ENCODE measurements around the gene MMD. TPM values are rescaled to one million over a fixed set of nuclear protein-coding genes. Genes with fewer than 3 reads are reported as not detected.

Gene MMD
- total RNA-seq, 1 experiment from 2014 or later = 40.8 TPM

- peaks cover 17% of the 10 kb centered on the region for H3K9me3 Mint-ChIP-seq
- peaks cover 9% of the 10 kb centered on the region for H3K4me1 Mint-ChIP-seq
- H3K36me3 Mint-ChIP-seq = peaks cover 10% of the 10 kb centered on the region
- no peak overlapping the region for H3K4me3 Mint-ChIP-seq
- POLR2A ChIA-PET = interaction anchor here (0.5 kb wide), 1 partner anchor 253 kb away, joined by 5 read pairs; no protein-coding TSS in a partner anchor
- H3K27me3 Mint-ChIP-seq (ENCODE audit: low read depth) = no peaks in the 10 kb centered on the region
- TF ChIP-seq ATF2 (CRISPR knock-in tag; IDR thresholded peaks at IDR 0.05; ENCODE audit: borderline replicate concordance, low read depth) = no peak
- TF ChIP-seq, protein P1, sequence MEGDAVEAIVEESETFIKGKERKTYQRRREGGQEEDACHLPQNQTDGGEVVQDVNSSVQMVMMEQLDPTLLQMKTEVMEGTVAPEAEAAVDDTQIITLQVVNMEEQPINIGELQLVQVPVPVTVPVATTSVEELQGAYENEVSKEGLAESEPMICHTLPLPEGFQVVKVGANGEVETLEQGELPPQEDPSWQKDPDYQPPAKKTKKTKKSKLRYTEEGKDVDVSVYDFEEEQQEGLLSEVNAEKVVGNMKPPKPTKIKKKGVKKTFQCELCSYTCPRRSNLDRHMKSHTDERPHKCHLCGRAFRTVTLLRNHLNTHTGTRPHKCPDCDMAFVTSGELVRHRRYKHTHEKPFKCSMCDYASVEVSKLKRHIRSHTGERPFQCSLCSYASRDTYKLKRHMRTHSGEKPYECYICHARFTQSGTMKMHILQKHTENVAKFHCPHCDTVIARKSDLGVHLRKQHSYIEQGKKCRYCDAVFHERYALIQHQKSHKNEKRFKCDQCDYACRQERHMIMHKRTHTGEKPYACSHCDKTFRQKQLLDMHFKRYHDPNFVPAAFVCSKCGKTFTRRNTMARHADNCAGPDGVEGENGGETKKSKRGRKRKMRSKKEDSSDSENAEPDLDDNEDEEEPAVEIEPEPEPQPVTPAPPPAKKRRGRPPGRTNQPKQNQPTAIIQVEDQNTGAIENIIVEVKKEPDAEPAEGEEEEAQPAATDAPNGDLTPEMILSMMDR (IDR thresholded peaks at IDR 0.05) = peak; percentile 78
- peak; percentile 35; the same call in 1 of the 2 replicates for TF ChIP-seq GABPB1 (CRISPR knock-in tag; IDR thresholded peaks at IDR 0.05)
- TF ChIP-seq USF1 (CRISPR knock-in tag; IDR thresholded peaks at IDR 0.05) = no peak
- no peak for TF ChIP-seq FOXP1 (CRISPR knock-in tag; IDR thresholded peaks at IDR 0.05; ENCODE audit: borderline replicate concordance)
- no peak for TF ChIP-seq ESRRA (CRISPR knock-in tag; IDR thresholded peaks at IDR 0.05; ENCODE audit: borderline replicate concordance)
- ATAC-seq (peak; percentile 100), DNase-seq (ENCODE audit: low spot score) (peak; percentile 88)
- no peak overlapping the region for H3K27ac Mint-ChIP-seq
- CTCF ChIA-PET = interaction anchor here (0.6 to 3.7 kb wide), 23 partner anchors 9 to 364 kb away, joined by 3 to 22 read pairs (median 3); no protein-coding TSS in a partner anchor
Observed at GRCh38 chr17:55356434-55357328, 65.0 kb downstream of the MMD start.

- ATAC-seq = no peak
- DNase-seq (ENCODE audit: low spot score) = no peak
- Mint-ChIP-seq H3K27me3 (ENCODE audit: low read depth) (no peaks in the 10 kb centered on the region), H3K9me3 (peaks cover 4% of the 10 kb centered on the region; the same call in 1 of the 2 replicates), H3K36me3 (no peaks in the 10 kb centered on the region), H3K4me1 (peaks cover 27% of the 10 kb centered on the region), H3K4me3 (no peak overlapping the region), H3K27ac (no peak overlapping the region)
- ChIA-PET CTCF (interaction anchor here (0.5 to 3.7 kb wide), 4 partner anchors 60 to 349 kb away, joined by 3 to 22 read pairs (median 4); no protein-coding TSS in a partner anchor), POLR2A (no interaction called here)
- no peak for TF ChIP-seq JUN (CRISPR knock-in tag; IDR thresholded peaks at IDR 0.05)
- no peak for TF ChIP-seq SMAD4 (CRISPR knock-in tag; IDR thresholded peaks at IDR 0.05)
- TF ChIP-seq, protein P2, sequence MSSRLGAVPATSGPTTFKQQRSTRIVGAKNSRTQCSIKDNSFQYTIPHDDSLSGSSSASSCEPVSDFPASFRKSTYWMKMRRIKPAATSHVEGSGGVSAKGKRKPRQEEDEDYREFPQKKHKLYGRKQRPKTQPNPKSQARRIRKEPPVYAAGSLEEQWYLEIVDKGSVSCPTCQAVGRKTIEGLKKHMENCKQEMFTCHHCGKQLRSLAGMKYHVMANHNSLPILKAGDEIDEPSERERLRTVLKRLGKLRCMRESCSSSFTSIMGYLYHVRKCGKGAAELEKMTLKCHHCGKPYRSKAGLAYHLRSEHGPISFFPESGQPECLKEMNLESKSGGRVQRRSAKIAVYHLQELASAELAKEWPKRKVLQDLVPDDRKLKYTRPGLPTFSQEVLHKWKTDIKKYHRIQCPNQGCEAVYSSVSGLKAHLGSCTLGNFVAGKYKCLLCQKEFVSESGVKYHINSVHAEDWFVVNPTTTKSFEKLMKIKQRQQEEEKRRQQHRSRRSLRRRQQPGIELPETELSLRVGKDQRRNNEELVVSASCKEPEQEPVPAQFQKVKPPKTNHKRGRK (CRISPR knock-in tag; IDR thresholded peaks at IDR 0.05; ENCODE audit: borderline replicate concordance) = no peak
- TF ChIP-seq SP1 (CRISPR knock-in tag; conservative IDR thresholded peaks at IDR 0.05) = no peak
- no peak for TF ChIP-seq OVOL2 (CRISPR knock-in tag; IDR thresholded peaks at IDR 0.05; ENCODE audit: borderline replicate concordance)
- no peak for TF ChIP-seq GTF2I (CRISPR knock-in tag; conservative IDR thresholded peaks at IDR 0.05)
- TF ChIP-seq PREB (CRISPR knock-in tag; IDR thresholded peaks at IDR 0.05; ENCODE audit: borderline replicate concordance) = no peak
- TF ChIP-seq, protein P3, sequence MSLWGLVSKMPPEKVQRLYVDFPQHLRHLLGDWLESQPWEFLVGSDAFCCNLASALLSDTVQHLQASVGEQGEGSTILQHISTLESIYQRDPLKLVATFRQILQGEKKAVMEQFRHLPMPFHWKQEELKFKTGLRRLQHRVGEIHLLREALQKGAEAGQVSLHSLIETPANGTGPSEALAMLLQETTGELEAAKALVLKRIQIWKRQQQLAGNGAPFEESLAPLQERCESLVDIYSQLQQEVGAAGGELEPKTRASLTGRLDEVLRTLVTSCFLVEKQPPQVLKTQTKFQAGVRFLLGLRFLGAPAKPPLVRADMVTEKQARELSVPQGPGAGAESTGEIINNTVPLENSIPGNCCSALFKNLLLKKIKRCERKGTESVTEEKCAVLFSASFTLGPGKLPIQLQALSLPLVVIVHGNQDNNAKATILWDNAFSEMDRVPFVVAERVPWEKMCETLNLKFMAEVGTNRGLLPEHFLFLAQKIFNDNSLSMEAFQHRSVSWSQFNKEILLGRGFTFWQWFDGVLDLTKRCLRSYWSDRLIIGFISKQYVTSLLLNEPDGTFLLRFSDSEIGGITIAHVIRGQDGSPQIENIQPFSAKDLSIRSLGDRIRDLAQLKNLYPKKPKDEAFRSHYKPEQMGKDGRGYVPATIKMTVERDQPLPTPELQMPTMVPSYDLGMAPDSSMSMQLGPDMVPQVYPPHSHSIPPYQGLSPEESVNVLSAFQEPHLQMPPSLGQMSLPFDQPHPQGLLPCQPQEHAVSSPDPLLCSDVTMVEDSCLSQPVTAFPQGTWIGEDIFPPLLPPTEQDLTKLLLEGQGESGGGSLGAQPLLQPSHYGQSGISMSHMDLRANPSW (CRISPR knock-in tag; conservative IDR thresholded peaks at IDR 0.05; ENCODE audit: low read depth) = no peak
- no peak for TF ChIP-seq MXD4 (CRISPR knock-in tag; IDR thresholded peaks at IDR 0.05; ENCODE audit: borderline replicate concordance)
- TF ChIP-seq IRF1 (CRISPR knock-in tag; IDR thresholded peaks at IDR 0.05) = no peak
- TF ChIP-seq ERG (CRISPR knock-in tag; IDR thresholded peaks at IDR 0.05) = no peak
- no peak for TF ChIP-seq NFE2L1 (CRISPR knock-in tag; IDR thresholded peaks at IDR 0.05)
Observed at GRCh38 chr17:55354941-55355340, 66.7 kb downstream of the MMD start.
